Neural progenitor cell (in vitro differentiated cells): ENCODE measurements around the gene CTSK.

ENCODE experiments used
- EZH2 ChIP-seq: fragments of 200-600 bp; sonication (generic); IDR thresholded peaks from 2 replicates; pipeline ENCODE4 v1.6.1; 2017; ENCODE audit warnings: antibody characterized with exemption, mild to moderate bottlenecking, moderate library complexity
- EZH2phosphoT487 ChIP-seq: fragments of 200-600 bp; sonication (generic); IDR thresholded peaks from 2 replicates; pipeline ENCODE4 v1.6.1; 2017; ENCODE audit warnings: antibody characterized with exemption
- TF ChIP-seq, protein P1 (sequence below): fragments of 200-600 bp; sonication (generic); IDR thresholded peaks from 2 replicates; pipeline ENCODE4 v1.5.1; 2017; ENCODE audit warnings: antibody characterized with exemption, mild to moderate bottlenecking

DNA sequence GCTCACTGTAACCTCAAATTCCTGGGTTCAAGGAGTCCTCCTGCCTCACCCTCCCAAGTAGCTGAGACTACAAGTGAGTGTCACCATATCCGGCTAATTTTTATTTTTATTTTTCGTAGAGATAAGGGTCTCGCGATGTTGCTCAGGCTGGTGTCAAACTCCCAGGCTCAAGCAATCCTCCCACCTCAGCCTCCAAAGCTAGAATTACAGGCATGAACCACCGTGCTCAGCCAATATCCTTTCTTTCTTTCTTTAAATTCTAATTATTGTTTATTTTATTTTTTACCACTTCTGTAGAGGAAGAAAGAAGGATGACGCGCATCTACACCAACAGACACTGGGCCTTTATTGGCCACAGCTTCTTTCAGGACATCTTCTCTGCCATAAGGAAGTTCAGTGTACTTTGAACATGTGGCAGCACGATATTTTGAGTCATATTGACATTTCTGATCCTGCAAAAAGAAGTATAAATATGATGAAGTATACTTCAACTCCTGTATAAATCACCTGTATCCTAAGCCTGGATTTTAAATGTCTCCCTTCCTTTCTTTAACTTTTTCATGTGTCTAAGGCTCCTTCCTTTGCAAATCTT, 58.2 kb downstream of the CTSK start:
- TF ChIP-seq, protein P1, sequence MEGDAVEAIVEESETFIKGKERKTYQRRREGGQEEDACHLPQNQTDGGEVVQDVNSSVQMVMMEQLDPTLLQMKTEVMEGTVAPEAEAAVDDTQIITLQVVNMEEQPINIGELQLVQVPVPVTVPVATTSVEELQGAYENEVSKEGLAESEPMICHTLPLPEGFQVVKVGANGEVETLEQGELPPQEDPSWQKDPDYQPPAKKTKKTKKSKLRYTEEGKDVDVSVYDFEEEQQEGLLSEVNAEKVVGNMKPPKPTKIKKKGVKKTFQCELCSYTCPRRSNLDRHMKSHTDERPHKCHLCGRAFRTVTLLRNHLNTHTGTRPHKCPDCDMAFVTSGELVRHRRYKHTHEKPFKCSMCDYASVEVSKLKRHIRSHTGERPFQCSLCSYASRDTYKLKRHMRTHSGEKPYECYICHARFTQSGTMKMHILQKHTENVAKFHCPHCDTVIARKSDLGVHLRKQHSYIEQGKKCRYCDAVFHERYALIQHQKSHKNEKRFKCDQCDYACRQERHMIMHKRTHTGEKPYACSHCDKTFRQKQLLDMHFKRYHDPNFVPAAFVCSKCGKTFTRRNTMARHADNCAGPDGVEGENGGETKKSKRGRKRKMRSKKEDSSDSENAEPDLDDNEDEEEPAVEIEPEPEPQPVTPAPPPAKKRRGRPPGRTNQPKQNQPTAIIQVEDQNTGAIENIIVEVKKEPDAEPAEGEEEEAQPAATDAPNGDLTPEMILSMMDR, result no peak
- TF ChIP-seq EZH2phosphoT487 (no peak), EZH2 (no peak)
